ENCODE results near the gene ZFAND2A. TPM values are rescaled to one million over a fixed set of nuclear protein-coding genes. Genes with fewer than 3 reads are reported as not detected.
"Not testable (repeated sequence)": the region's sequence is repeated elsewhere in the genome, so short reads cannot be mapped to it uniquely, and the experiment has no call there.

The ZFAND2A gene
- total RNA-seq, 4 donors from 2014 or later = 17.8 to 27.0 (median 22.3) TPM

GRCh38 chr7:1115171-1116045 is 44.6 kb downstream of the ZFAND2A start:
- H3K27me3 ChIP-seq; H3K4me1 ChIP-seq; DNase-seq (ENCODE audit: low spot score in 2 of 2); H3K27ac ChIP-seq; H3K9me3 ChIP-seq; H3K36me3 ChIP-seq; H3K4me3 ChIP-seq: not testable (repeated sequence)
- WGBS = 95% methylated on average over 38 of the region's 44 CpGs

GRCh38 chr7:1114505-1114904 is 45.5 kb downstream of the ZFAND2A start:
- Histone ChIP-seq H3K9me3 (no peaks in the 10 kb centered on the region), H3K36me3 (peaks cover 4% of the 10 kb centered on the region), H3K4me3 (no peak overlapping the region), H3K27ac (no peak overlapping the region), H3K4me1 (no peaks in the 10 kb centered on the region), H3K27me3 (no peaks in the 10 kb centered on the region)
- WGBS = 100% methylated on average over 2 of the region's 19 CpGs
- TF ChIP-seq POLR2AphosphoS5 (IDR thresholded peaks at IDR 0.05) = no peak
- no peak for TF ChIP-seq EP300 (IDR thresholded peaks at IDR 0.05)
- TF ChIP-seq CTCF (IDR thresholded peaks at IDR 0.05) = no peak
- no peak for TF ChIP-seq POLR2A (IDR thresholded peaks at IDR 0.05)
- DNase-seq (ENCODE audit: low spot score in 2 of 2) = no peak

- Histone ChIP-seq H3K27me3 (no peaks in the 10 kb centered on the region), H3K36me3 (peaks cover 4% of the 10 kb centered on the region), H3K9me3 (no peaks in the 10 kb centered on the region), H3K4me3 (no peak overlapping the region), H3K27ac (no peak overlapping the region), H3K4me1 (no peaks in the 10 kb centered on the region)
- no peak for TF ChIP-seq POLR2A (IDR thresholded peaks at IDR 0.05)
- TF ChIP-seq POLR2AphosphoS5 (IDR thresholded peaks at IDR 0.05) = no peak
- TF ChIP-seq EP300 (IDR thresholded peaks at IDR 0.05) = no peak
- TF ChIP-seq CTCF (IDR thresholded peaks at IDR 0.05) = no peak
- WGBS = 80% methylated on average over 7 of the region's 13 CpGs
- DNase-seq (ENCODE audit: low spot score in 2 of 2) = no peak
Measured at GRCh38 chr7:1114088-1114487, 45.9 kb downstream of the ZFAND2A start.

GRCh38 chr7:1113548-1113885 is 46.5 kb downstream of the ZFAND2A start:
- no peaks in the 10 kb centered on the region for H3K9me3 ChIP-seq
- no peak overlapping the region for H3K27ac ChIP-seq
- no peak overlapping the region for H3K4me3 ChIP-seq
- no peaks in the 10 kb centered on the region for H3K4me1 ChIP-seq
- peaks cover 4% of the 10 kb centered on the region for H3K36me3 ChIP-seq
- DNase-seq (ENCODE audit: low spot score in 2 of 2) = no peak
- H3K27me3 ChIP-seq = no peaks in the 10 kb centered on the region
- 89% methylated on average over 16 of the region's 18 CpGs for WGBS
- TF ChIP-seq POLR2AphosphoS5 (IDR thresholded peaks at IDR 0.05) = no peak
- TF ChIP-seq EP300 (IDR thresholded peaks at IDR 0.05) = no peak

GRCh38 chr7:1112625-1113547 is 47.1 kb downstream of the ZFAND2A start:
- 92% methylated on average over 42 of the region's 43 CpGs for WGBS
- DNase-seq (ENCODE audit: low spot score in 2 of 2) = no peak
- no peak overlapping the region for H3K4me3 ChIP-seq
- TF ChIP-seq CTCF (IDR thresholded peaks at IDR 0.05) (no peak), POLR2A (IDR thresholded peaks at IDR 0.05) (no peak), POLR2AphosphoS5 (IDR thresholded peaks at IDR 0.05) (no peak), EP300 (IDR thresholded peaks at IDR 0.05) (no peak)
- H3K27ac ChIP-seq = no peak overlapping the region
- H3K9me3 ChIP-seq = no peaks in the 10 kb centered on the region
- no peaks in the 10 kb centered on the region for H3K27me3 ChIP-seq
- peaks cover 4% of the 10 kb centered on the region for H3K36me3 ChIP-seq
- H3K4me1 ChIP-seq = no peaks in the 10 kb centered on the region

GRCh38 chr7:1112109-1112508 is 47.9 kb downstream of the ZFAND2A start:
- 79% methylated on average over 5 of the region's 9 CpGs for WGBS
- H3K27me3 ChIP-seq = no peaks in the 10 kb centered on the region

More at GRCh38 chr7:1112109-1112508, 47.9 kb downstream of the ZFAND2A start:
- no peak for TF ChIP-seq EP300 (IDR thresholded peaks at IDR 0.05)
- TF ChIP-seq POLR2AphosphoS5 (IDR thresholded peaks at IDR 0.05) = no peak
- TF ChIP-seq POLR2A (IDR thresholded peaks at IDR 0.05) = no peak
- no peak for TF ChIP-seq CTCF (IDR thresholded peaks at IDR 0.05)
- Histone ChIP-seq H3K4me1 (no peaks in the 10 kb centered on the region), H3K36me3 (peaks cover 4% of the 10 kb centered on the region), H3K27ac (no peak overlapping the region), H3K9me3 (no peaks in the 10 kb centered on the region), H3K4me3 (no peak overlapping the region)
- no peak for DNase-seq (ENCODE audit: low spot score in 2 of 2)

Data from suprapubic skin (tissue), 4 donors.